ENCODE data around the gene SUGP1. TPM values are rescaled to one million over a fixed set of nuclear protein-coding genes. Genes with fewer than 3 reads are reported as not detected.

The SUGP1 gene
- total RNA-seq, 1 donor from 2014 or later = 45.0 TPM

DNA sequence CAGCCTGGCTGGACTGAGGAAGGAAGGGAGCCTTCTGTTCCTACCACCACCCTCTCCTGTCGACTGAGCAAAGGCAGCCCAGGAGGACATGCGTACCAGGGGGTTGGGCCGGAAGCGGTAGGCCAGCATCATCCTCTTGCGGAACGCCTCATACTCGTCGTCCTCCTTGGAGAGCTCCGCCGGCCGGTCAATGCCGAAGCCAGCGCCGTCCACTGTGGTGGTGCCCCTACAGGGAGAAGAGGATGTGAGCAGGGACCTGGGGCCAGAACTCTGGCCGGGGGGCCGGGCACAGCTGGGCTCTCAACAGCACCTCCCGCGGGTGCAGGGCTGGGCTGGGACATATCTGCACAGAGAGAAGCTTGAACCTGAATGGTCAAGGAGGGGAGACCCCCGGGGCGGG lies 43.5 kb downstream of the SUGP1 start:
- H3K27me3 Mint-ChIP-seq (ENCODE audit: low read depth) = no peaks in the 10 kb centered on the region
- peak; percentile 90 for DNase-seq (ENCODE audit: low spot score)
- H3K36me3 Mint-ChIP-seq (ENCODE audit: low read depth) = peaks cover 10% of the 10 kb centered on the region
- no peaks in the 10 kb centered on the region for H3K9me3 Mint-ChIP-seq (ENCODE audit: low read depth)
- peak overlapping the region; percentile 95 for H3K27ac Mint-ChIP-seq (ENCODE audit: unreplicated experiment)
- TF ChIP-seq, protein P1, sequence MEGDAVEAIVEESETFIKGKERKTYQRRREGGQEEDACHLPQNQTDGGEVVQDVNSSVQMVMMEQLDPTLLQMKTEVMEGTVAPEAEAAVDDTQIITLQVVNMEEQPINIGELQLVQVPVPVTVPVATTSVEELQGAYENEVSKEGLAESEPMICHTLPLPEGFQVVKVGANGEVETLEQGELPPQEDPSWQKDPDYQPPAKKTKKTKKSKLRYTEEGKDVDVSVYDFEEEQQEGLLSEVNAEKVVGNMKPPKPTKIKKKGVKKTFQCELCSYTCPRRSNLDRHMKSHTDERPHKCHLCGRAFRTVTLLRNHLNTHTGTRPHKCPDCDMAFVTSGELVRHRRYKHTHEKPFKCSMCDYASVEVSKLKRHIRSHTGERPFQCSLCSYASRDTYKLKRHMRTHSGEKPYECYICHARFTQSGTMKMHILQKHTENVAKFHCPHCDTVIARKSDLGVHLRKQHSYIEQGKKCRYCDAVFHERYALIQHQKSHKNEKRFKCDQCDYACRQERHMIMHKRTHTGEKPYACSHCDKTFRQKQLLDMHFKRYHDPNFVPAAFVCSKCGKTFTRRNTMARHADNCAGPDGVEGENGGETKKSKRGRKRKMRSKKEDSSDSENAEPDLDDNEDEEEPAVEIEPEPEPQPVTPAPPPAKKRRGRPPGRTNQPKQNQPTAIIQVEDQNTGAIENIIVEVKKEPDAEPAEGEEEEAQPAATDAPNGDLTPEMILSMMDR (IDR thresholded peaks at IDR 0.05) = no peak
- peaks cover 30% of the 10 kb centered on the region for H3K4me1 Mint-ChIP-seq (ENCODE audit: low read depth)
- peak overlapping the region; percentile 22 for H3K4me3 Mint-ChIP-seq (ENCODE audit: unreplicated experiment)

DNA sequence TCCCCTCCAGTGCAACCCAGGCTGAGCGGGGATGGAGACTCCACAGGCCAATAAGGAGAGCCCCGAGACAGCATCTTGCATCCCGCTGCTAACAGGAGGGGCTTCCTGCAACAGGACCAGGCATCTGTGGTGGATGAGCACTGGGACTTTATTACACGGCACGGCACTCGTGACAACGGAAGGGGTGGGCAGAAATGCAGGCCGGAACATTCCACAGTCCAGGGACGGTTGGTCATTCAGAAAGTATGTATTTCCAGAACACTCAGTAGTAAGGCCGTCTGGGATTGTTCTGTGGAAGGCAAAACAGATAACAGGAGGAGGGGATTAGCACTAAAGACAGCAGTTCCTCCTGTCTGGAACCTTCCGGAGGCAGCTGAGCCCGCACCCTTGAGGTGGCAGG lies 43.9 kb downstream of the SUGP1 start:
- TF ChIP-seq, protein P1 (IDR thresholded peaks at IDR 0.05) = no peak
- DNase-seq (ENCODE audit: low spot score) = no peak
- peaks cover 30% of the 10 kb centered on the region for H3K4me1 Mint-ChIP-seq (ENCODE audit: low read depth)
- peak overlapping the region; percentile 95 for H3K27ac Mint-ChIP-seq (ENCODE audit: unreplicated experiment)
- no peaks in the 10 kb centered on the region for H3K27me3 Mint-ChIP-seq (ENCODE audit: low read depth)
- peaks cover 9% of the 10 kb centered on the region for H3K36me3 Mint-ChIP-seq (ENCODE audit: low read depth)
- no peaks in the 10 kb centered on the region for H3K9me3 Mint-ChIP-seq (ENCODE audit: low read depth)
- H3K4me3 Mint-ChIP-seq (ENCODE audit: unreplicated experiment) = peak overlapping the region; percentile 22

DNA sequence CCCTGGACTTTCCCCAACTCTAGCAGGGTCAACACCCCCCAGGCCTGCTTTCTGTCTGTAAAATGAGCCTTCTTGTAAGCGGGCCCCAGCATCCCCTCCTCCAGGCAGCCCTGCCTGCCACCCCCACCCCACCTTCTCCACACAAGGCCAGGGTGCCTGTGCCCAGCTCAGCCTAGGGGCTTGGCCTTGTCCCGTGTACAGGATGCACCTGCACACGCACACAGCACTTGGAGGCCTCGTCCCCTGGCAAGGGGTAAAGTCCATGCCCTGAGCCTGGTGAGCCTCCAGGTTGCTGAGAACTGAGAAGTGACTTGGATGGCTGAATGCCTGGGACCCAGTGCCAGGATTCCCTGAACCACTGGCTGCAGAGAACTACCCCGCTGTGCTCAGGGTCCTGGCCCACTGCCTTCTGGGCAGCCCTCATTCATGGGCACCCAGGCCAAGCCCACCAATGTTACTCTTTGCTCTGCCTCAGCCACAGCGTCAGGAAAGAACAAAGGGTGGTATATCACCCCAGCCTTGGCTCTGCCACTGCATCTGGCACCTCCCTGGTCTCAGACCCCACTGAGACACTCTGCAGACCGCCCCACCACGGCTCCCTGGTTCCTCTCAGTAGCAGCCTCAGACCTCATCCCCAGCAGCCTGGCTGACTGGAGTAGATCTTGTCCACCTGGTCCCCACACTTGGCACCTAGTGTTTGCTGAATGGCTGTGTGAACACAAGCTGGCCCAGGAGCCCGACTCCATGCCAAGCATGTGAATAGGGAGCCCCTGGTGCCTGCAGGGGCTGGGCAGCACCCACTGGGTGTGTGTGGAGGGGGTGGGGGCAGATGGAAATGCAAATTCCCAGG lies 45.4 kb downstream of the SUGP1 start:
- DNase-seq (ENCODE audit: low spot score) = no peak
- Mint-ChIP-seq H3K4me3 (ENCODE audit: unreplicated experiment) (no peak overlapping the region), H3K9me3 (ENCODE audit: low read depth) (no peaks in the 10 kb centered on the region), H3K27ac (ENCODE audit: unreplicated experiment) (no peak overlapping the region), H3K36me3 (ENCODE audit: low read depth) (peaks cover 5% of the 10 kb centered on the region), H3K27me3 (ENCODE audit: low read depth) (no peaks in the 10 kb centered on the region), H3K4me1 (ENCODE audit: low read depth) (peaks cover 30% of the 10 kb centered on the region)
- TF ChIP-seq, protein P1 (IDR thresholded peaks at IDR 0.05) = no peak

DNA sequence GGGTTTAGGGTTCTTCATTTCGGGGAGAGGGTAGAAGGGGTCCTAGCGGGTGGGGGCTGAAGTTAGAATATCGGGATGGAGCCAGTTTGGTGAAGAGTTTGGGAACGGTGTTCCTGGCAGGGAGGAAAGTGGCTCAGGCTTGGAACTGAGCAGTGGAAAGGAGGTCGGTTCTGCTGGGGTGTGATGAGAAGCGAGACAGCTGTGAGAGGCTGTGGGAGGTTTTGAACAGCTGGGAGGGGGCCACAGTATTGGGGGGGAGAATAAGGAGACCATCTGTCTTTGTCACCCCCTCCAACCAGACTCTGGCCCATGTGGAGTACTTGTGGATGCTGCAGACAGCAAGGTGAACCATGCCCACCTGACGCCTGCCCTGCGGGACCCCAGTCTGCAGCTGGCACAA lies 46.2 kb downstream of the SUGP1 start:
- Mint-ChIP-seq H3K36me3 (ENCODE audit: low read depth) (peaks cover 5% of the 10 kb centered on the region), H3K27ac (ENCODE audit: unreplicated experiment) (peak overlapping the region; percentile 51), H3K27me3 (ENCODE audit: low read depth) (no peaks in the 10 kb centered on the region), H3K4me3 (ENCODE audit: unreplicated experiment) (no peak overlapping the region), H3K4me1 (ENCODE audit: low read depth) (peaks cover 30% of the 10 kb centered on the region), H3K9me3 (ENCODE audit: low read depth) (no peaks in the 10 kb centered on the region)
- TF ChIP-seq, protein P1 (IDR thresholded peaks at IDR 0.05) = no peak
- DNase-seq (ENCODE audit: low spot score) = no peak

DNA sequence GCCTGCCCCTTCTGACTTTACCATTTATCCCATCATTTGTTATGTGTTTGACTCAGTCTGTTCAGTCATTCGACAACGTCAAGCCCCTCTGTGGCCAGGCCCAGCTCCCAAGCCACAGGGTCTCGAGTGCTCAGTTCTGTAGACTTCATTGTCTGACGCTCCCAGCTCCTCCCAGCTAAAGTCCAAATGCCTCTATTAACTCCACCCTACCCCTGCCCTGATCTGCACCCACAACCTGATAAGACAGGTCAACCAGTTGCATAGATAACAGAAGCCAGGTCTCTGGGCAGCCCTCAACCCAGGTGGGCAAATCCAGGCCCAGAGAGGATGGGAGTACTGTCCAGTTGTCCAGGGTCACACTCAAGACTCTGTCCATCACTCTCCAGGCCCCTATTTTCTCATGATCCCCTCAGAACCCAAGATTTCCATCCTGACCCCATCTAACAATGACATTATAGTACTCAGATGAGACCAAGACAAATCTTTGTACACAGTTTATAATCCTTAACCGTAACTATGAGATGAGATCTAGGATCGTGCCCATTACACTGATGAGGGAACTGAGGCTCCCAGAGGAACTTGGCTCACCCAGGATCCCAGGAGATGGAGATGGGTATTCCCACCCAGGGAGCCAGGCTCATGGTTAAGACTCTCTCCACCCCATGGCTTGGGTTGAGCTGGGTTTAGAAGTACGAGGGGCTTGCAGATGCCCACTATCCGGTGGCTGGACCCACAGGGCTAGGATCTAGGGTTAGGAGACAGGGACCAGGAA lies 48.3 kb downstream of the SUGP1 start:
- peaks cover 3% of the 10 kb centered on the region for H3K36me3 Mint-ChIP-seq (ENCODE audit: low read depth)
- H3K9me3 Mint-ChIP-seq (ENCODE audit: low read depth) = no peaks in the 10 kb centered on the region
- H3K27me3 Mint-ChIP-seq (ENCODE audit: low read depth) = no peaks in the 10 kb centered on the region

More for the DNA sequence above, 48.3 kb downstream of the SUGP1 start:
- Mint-ChIP-seq H3K4me3 (ENCODE audit: unreplicated experiment) (peak overlapping the region; percentile 62), H3K4me1 (ENCODE audit: low read depth) (peaks cover 22% of the 10 kb centered on the region), H3K27ac (ENCODE audit: unreplicated experiment) (no peak overlapping the region)
- TF ChIP-seq, protein P1 (IDR thresholded peaks at IDR 0.05) = no peak
- DNase-seq (ENCODE audit: low spot score) = no peak
